GM21367 (cell line): ENCODE results near the gene GTF3C5.
"Not testable (repeated sequence)": the region's sequence is repeated elsewhere in the genome, so short reads cannot be mapped to it uniquely, and the experiment has no call there.

ENCODE experiments used
- ATAC-seq: cut with Tn5 transposase; IDR thresholded peaks from one replicate; pipeline ENCODE4 v1.9.1; 2021; ENCODE audit not compliant: unreplicated experiment

GTF3C5 gene

GRCh38 chr9:132996526-132996925 is 34.3 kb upstream of the GTF3C5 start:
- ATAC-seq, result no peak

GRCh38 chr9:132997591-132997990 is 33.2 kb upstream of the GTF3C5 start:
- no peak for ATAC-seq

- ATAC-seq, result not testable (repeated sequence)
Observed at GRCh38 chr9:132998221-132998620, 32.6 kb upstream of the GTF3C5 start.

- no peak for ATAC-seq
Observed at GRCh38 chr9:132998831-132999635, 31.8 kb upstream of the GTF3C5 start.

- no peak for ATAC-seq
Observed at GRCh38 chr9:133002147-133003070, 28.4 kb upstream of the GTF3C5 start.

- no peak for ATAC-seq
Observed at GRCh38 chr9:133003071-133003461, 27.7 kb upstream of the GTF3C5 start.

GRCh38 chr9:133003671-133004090 is 27.1 kb upstream of the GTF3C5 start:
- no peak for ATAC-seq

- no peak for ATAC-seq
Observed at GRCh38 chr9:133004091-133004998, 26.5 kb upstream of the GTF3C5 start.

GRCh38 chr9:133004999-133005760 is 25.6 kb upstream of the GTF3C5 start:
- no peak for ATAC-seq

- no peak for ATAC-seq
Observed at GRCh38 chr9:133005957-133006356, 24.8 kb upstream of the GTF3C5 start.

GRCh38 chr9:133006731-133007352 is 24.0 kb upstream of the GTF3C5 start:
- no peak for ATAC-seq

GRCh38 chr9:133008406-133008805 is 22.4 kb upstream of the GTF3C5 start:
- no peak for ATAC-seq

- ATAC-seq, result no peak
Observed at GRCh38 chr9:133008824-133009223, 22.0 kb upstream of the GTF3C5 start.

- ATAC-seq, result no peak
Observed at GRCh38 chr9:133009906-133010582, 20.8 kb upstream of the GTF3C5 start.

- no peak for ATAC-seq
Observed at GRCh38 chr9:133014696-133015095, 16.1 kb upstream of the GTF3C5 start.

GRCh38 chr9:133023117-133023890 is 7.5 kb upstream of the GTF3C5 start:
- ATAC-seq, result no peak

- ATAC-seq, result no peak
Observed at GRCh38 chr9:133026426-133026825, 4.4 kb upstream of the GTF3C5 start.

- no peak for ATAC-seq
Observed at GRCh38 chr9:133027134-133027533, 3.7 kb upstream of the GTF3C5 start.
